ENCODE data around the gene CEP68.

The CEP68 gene, protein sequence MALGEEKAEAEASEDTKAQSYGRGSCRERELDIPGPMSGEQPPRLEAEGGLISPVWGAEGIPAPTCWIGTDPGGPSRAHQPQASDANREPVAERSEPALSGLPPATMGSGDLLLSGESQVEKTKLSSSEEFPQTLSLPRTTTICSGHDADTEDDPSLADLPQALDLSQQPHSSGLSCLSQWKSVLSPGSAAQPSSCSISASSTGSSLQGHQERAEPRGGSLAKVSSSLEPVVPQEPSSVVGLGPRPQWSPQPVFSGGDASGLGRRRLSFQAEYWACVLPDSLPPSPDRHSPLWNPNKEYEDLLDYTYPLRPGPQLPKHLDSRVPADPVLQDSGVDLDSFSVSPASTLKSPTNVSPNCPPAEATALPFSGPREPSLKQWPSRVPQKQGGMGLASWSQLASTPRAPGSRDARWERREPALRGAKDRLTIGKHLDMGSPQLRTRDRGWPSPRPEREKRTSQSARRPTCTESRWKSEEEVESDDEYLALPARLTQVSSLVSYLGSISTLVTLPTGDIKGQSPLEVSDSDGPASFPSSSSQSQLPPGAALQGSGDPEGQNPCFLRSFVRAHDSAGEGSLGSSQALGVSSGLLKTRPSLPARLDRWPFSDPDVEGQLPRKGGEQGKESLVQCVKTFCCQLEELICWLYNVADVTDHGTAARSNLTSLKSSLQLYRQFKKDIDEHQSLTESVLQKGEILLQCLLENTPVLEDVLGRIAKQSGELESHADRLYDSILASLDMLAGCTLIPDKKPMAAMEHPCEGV

DNA sequence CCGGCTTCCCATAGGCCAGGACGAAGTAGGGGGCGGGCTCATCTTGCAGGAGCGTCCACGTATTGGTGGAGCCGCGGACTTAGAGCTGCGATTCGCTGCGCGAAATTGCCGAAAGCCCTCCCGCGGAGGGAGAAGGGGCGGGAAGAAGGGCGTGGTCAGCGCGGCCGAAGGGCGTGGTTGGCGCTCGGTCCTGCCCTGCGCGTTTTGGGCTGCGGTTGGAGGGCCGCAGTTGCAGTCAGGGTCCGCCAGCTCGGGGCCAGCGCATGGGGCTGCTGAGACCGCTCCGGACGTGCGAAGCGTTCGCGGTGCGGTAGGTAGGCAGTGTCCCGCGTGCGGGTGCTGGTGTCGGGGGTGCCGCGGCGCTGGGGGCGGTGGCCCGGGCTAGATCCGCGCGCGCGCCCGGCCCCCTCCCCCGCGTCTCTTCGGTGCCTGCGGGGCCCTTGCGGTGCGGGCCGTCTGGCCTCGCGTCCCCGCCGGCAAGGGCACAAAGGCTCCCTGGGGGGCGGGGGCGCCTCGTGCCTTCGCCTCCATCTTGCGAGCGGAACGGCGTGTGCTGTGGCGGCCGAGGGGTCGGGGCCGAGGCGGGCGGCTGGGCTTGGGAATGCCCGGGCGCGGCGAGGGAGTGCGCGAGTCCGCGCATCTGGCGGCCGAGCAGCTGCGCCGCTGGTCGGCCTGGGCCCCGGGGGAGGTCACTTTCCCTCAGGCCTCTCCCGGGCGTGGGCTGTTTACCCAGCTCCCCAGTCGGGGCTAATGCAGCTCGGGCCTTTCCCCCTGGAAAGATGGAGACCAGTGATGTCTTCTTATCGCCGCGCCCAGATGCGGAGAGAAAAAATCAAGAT, at the start of gene CEP68:
CEP68 (plus strand) TSS at position 202 of the 839 bp plus-strand sequence. CDS start 13,029 bp downstream, outside the sequence.
- DNase-seq (ENCODE audit: low read depth) = peak; percentile 99

DNA sequence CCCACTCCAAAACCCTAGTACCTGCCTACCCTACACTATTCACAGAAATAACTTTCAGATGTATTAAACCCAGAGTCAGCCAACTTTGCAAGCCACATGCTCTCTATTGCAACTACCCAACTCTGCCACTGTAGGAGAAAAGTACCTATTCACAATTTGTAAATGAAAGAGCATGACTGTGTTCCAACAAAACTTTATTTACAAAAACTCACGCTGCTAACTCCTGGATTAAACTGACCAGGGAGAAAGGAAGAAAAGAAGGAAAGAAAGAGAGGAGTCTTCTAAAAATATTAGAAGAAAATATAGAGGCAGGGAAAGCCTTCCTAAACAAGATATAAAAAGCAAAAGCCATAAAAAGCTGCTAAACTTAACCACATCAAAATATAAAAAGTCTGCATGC, 42.4 kb upstream of the CEP68 start:
- H3K4me3 ChIP-seq (ENCODE audit: low read length) = no peak overlapping the region
- TF ChIP-seq, protein P1, sequence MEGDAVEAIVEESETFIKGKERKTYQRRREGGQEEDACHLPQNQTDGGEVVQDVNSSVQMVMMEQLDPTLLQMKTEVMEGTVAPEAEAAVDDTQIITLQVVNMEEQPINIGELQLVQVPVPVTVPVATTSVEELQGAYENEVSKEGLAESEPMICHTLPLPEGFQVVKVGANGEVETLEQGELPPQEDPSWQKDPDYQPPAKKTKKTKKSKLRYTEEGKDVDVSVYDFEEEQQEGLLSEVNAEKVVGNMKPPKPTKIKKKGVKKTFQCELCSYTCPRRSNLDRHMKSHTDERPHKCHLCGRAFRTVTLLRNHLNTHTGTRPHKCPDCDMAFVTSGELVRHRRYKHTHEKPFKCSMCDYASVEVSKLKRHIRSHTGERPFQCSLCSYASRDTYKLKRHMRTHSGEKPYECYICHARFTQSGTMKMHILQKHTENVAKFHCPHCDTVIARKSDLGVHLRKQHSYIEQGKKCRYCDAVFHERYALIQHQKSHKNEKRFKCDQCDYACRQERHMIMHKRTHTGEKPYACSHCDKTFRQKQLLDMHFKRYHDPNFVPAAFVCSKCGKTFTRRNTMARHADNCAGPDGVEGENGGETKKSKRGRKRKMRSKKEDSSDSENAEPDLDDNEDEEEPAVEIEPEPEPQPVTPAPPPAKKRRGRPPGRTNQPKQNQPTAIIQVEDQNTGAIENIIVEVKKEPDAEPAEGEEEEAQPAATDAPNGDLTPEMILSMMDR (IDR thresholded peaks at IDR 0.05; ENCODE audit: insufficient read depth, low read depth, low read length, missing control alignments) = no peak
- DNase-seq (ENCODE audit: low read depth) = no peak

More for the DNA sequence above, at the start of gene CEP68:
- TF ChIP-seq, protein P1 (IDR thresholded peaks at IDR 0.05; ENCODE audit: insufficient read depth, low read depth, low read length, missing control alignments) = no peak
- H3K4me3 ChIP-seq (ENCODE audit: low read length) = peak within 1 kb of the TSS; percentile 75

DNA sequence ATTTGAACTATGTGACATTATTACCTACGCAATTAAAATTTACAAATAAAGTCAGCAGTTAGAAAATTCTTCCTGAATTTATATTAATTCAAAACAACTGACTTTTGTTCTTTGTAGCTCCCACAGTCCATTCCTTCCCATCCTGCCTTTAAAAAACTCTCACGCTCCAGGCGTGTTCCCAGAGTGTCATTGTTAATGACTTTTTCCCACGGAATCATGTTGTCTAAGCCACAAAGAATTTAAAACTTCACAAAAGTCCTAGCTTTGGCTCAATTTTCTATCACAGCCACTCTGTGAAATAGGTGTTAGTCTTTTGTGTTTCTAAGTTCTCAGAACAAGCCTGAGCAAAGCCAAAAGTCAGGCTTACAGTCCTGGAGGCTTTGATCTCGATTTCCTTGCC, 40.5 kb upstream of the CEP68 start:
- DNase-seq (ENCODE audit: low read depth) = peak; percentile 24
- H3K4me3 ChIP-seq (ENCODE audit: low read length) = no peak overlapping the region
- TF ChIP-seq, protein P1 (IDR thresholded peaks at IDR 0.05; ENCODE audit: insufficient read depth, low read depth, low read length, missing control alignments) = no peak

DNA sequence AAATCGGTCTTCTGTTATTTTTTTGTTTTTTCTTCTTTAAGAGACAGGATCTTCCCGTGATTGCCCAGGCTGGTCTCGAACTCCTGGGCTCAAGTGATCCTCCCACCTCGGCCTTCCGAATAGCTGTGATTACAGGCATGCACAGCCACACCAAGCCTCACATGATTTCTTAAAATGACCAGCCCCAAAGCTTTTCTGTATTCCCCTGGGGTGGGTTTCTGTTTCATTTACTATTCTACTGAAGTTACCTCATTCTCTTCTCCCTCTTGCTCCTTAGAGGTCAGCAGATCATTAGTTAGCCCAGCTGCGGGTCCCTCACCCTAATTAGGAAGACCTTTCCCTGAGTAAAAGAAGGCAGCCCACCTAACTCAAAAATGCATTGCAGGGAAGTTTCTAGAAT, 39.4 kb upstream of the CEP68 start:
- no peak overlapping the region for H3K4me3 ChIP-seq (ENCODE audit: low read length)
- no peak for DNase-seq (ENCODE audit: low read depth)
- TF ChIP-seq, protein P1 (IDR thresholded peaks at IDR 0.05; ENCODE audit: insufficient read depth, low read depth, low read length, missing control alignments) = no peak

DNA sequence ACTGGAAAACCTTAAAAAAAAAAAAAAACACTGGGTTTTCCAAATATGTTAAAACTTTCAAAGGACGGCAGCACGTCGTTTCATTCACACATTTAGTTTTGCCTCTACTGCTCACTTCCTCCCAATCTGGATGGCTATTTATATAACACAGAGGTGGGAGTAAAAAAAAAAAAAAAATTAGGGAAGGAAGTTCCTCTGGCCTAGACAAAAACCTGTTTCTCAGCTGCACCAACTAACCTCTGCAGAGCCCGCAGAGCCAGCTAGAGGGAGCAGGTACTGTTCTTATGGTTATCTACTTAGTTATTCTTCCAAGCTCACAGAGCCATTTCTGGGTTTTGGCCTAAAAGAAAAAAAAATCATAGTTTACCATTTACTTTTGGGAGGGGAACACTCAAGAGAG, 38.9 kb upstream of the CEP68 start:
- TF ChIP-seq, protein P1 (IDR thresholded peaks at IDR 0.05; ENCODE audit: insufficient read depth, low read depth, low read length, missing control alignments) = peak; percentile 61
- DNase-seq (ENCODE audit: low read depth) = peak; percentile 31
- no peak overlapping the region for H3K4me3 ChIP-seq (ENCODE audit: low read length)

DNA sequence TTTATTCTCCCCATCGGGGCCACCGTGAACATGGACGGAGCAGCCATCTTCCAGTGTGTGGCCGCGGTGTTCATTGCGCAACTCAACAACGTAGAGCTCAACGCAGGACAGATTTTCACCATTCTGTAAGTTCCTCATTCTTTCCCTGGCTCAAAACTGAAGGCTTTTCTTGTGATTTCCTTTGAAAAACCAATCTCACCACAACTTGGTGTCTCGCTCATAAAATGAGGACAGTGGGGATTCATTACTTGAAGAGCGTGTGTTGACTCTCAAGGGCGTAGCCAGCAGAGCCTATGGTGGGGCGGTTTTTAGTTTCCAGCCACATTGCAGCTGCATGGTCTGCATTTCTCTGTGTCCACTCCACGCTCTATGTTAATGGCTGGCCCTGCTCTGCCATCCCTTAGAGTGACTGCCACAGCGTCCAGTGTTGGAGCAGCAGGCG, 38.1 kb upstream of the CEP68 start:
- TF ChIP-seq, protein P1 (IDR thresholded peaks at IDR 0.05; ENCODE audit: insufficient read depth, low read depth, low read length, missing control alignments) = no peak
- H3K4me3 ChIP-seq (ENCODE audit: low read length) = no peak overlapping the region
- DNase-seq (ENCODE audit: low read depth) = no peak

All from epithelial cell of esophagus (primary cell).